Gastroesophageal sphincter (tissue), 4 donors: ENCODE measurements around the gene NFIL3. TPM values are rescaled to one million over a fixed set of nuclear protein-coding genes. Genes with fewer than 3 reads are reported as not detected.

Experiments
- ATAC-seq: fragments of 150-250 bp; one replicate; pipeline ENCODE4 v1.9.1; 2016; ENCODE audit warnings: mild to moderate bottlenecking, moderate library complexity
- H3K27ac ChIP-seq, 4 donors: fragments of 200-600 bp; sonication (generic) in 3 of 4; 1 replicate in 3 of 4; 2 replicates in 1 of 4; pipeline ENCODE4 v1.5.1; 2016 to 2019
- H3K27me3 ChIP-seq: fragments of 200-600 bp; sonication (generic); one replicate; pipeline ENCODE4 v1.5.1; 2019
- H3K36me3 ChIP-seq, 2 donors: fragments of 200-600 bp; sonication (generic); one replicate each; pipeline ENCODE4 v1.5.1; 2019; ENCODE audit warnings: control low read depth in 1 of 2
- H3K4me1 ChIP-seq, 3 donors: fragments of 200-600 bp; sonication (generic); 1 replicate in 2 of 3; 2 replicates in 1 of 3; pipeline ENCODE4 v1.5.1; 2016 to 2019; ENCODE audit warnings: control low read depth in 2 of 3
- H3K4me3 ChIP-seq, 2 donors: fragments of 200-600 bp; sonication (generic); one replicate each; pipeline ENCODE4 v1.5.1; 2019; ENCODE audit warnings: mild to moderate bottlenecking in 1 of 2, moderate library complexity in 1 of 2
- H3K9me3 ChIP-seq, 3 donors: fragments of 200-600 bp; sonication (generic); one replicate each; pipeline ENCODE4 v1.5.1; 2017 to 2019; ENCODE audit warnings: control low read depth in 2 of 3
- EP300 ChIP-seq: sonication (generic); formaldehyde crosslinking; IDR thresholded peaks from one replicate; pipeline ENCODE4 v1.6.1; 2017; ENCODE audit warnings: antibody characterized with exemption, mild to moderate bottlenecking
- POLR2A ChIP-seq, 2 donors: fragments of 450-650 bp; IDR thresholded peaks; one replicate each; pipeline ENCODE4 v1.6.1; 2017; ENCODE audit warnings: antibody characterized with exemption in 2 of 2, mild to moderate bottlenecking in 2 of 2, moderate library complexity in 1 of 2
- POLR2AphosphoS5 ChIP-seq: sonication (generic); formaldehyde crosslinking; IDR thresholded peaks from one replicate; pipeline ENCODE4 v1.6.1; 2017; ENCODE audit warnings: antibody characterized with exemption
- WGBS, 2 donors: methylation state at CpG; one replicate each; pipeline ENCODE4 v1.1.5; 2018; ENCODE audit warnings: low coverage in 1 of 2; 5-methylcytosine and 5-hydroxymethylcytosine counted together
- total RNA-seq, 4 donors: library from RNA; depleted of rRNA; stranded (reverse); fragments of >200 nt; gene quantifications; one replicate each; pipeline ENCODE4 v1.1.0, GENCODE V29; 2016
- TF ChIP-seq, protein P1 (sequence below), 4 experiments: fragments of 200-600 bp in 2 of 4; fragments of 450-650 bp in 2 of 4; sonication (generic) in 1 of 4; IDR thresholded peaks; one replicate each; pipeline ENCODE4 v1.5.1; 2017 to 2019; ENCODE audit warnings: antibody characterized with exemption in 4 of 4, mild to moderate bottlenecking in 2 of 4, moderate library complexity in 2 of 4

Gene NFIL3
- total RNA-seq, 4 donors from 2014 or later: 16.8 to 64.8 (median 28.2) TPM

DNA sequence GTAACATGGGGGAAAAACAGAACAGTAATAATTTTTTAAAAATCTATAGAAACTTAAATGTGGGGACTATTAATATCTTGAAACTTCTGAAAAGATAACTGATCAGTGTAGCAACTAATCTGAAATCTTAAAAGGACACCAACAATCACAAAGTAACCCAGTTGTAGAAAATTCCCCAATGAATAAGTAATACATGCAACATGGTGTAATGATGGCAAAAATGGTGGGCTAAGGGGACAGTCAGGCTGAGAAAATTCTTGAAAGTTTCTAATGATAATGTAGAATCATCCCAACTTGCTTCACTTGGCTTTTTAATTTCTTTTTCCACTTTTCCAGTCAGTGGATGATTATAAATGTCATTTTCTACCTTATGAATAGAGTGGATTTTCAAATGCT, 5.4 kb downstream of the NFIL3 start:
- peaks cover 3 to 68% (median 11%) of the 10 kb centered on the region in 3 donors for H3K4me1 ChIP-seq

DNA sequence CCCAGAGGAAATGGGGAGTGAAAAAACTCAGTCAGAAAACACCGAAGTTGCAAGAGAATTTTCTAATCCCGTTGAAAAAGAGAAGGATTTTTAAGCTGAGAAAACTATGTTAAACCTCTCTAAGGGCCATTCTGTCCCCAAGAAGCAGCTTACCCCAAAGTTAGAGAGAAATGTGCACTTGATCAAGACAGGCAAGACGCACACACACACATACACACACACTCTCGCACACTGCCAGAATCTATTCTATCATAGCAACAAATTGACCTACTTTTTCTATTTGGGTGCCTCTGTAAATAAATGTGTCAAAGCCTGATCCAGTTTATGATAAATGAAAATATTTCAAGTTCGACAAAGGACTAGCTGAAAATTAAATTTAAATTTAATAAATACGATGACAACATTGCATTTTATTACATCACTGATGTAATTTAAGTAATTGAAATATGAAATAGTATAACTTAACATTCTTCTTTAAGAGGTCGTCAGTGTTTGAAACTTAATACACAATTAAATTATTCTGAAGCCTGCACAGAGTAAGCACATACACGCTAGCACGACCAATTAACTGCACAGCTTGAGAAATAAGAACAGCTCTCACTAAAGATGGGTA, 5.9 kb downstream of the NFIL3 start:
- H3K4me3 ChIP-seq: no peak overlapping the region
- TF ChIP-seq POLR2A (IDR thresholded peaks at IDR 0.05) (no peak), EP300 (no peak), POLR2AphosphoS5 (no peak)
- TF ChIP-seq, protein P1, sequence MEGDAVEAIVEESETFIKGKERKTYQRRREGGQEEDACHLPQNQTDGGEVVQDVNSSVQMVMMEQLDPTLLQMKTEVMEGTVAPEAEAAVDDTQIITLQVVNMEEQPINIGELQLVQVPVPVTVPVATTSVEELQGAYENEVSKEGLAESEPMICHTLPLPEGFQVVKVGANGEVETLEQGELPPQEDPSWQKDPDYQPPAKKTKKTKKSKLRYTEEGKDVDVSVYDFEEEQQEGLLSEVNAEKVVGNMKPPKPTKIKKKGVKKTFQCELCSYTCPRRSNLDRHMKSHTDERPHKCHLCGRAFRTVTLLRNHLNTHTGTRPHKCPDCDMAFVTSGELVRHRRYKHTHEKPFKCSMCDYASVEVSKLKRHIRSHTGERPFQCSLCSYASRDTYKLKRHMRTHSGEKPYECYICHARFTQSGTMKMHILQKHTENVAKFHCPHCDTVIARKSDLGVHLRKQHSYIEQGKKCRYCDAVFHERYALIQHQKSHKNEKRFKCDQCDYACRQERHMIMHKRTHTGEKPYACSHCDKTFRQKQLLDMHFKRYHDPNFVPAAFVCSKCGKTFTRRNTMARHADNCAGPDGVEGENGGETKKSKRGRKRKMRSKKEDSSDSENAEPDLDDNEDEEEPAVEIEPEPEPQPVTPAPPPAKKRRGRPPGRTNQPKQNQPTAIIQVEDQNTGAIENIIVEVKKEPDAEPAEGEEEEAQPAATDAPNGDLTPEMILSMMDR (IDR thresholded peaks at IDR 0.05): no peak
- WGBS, 2 donors: 61 to 76% methylated on average over 9 of the region's 9 CpGs
- no peaks in the 10 kb centered on the region for H3K36me3 ChIP-seq
- H3K9me3 ChIP-seq: no peaks in the 10 kb centered on the region
- H3K4me1 ChIP-seq: peaks cover 3 to 68% (median 11%) of the 10 kb centered on the region in 3 donors
- H3K27me3 ChIP-seq: no peaks in the 10 kb centered on the region
- H3K27ac ChIP-seq: no peak overlapping the region
- no peak for ATAC-seq

More for the DNA sequence above, 5.4 kb downstream of the NFIL3 start:
- Histone ChIP-seq H3K36me3 (no peaks in the 10 kb centered on the region), H3K27ac (no peak overlapping the region), H3K4me3 (no peak overlapping the region), H3K27me3 (no peaks in the 10 kb centered on the region), H3K9me3 (no peaks in the 10 kb centered on the region)
- TF ChIP-seq EP300 (no peak), POLR2A (IDR thresholded peaks at IDR 0.05) (no peak), POLR2AphosphoS5 (no peak)
- TF ChIP-seq, protein P1 (IDR thresholded peaks at IDR 0.05): no peak
- no peak for ATAC-seq

DNA sequence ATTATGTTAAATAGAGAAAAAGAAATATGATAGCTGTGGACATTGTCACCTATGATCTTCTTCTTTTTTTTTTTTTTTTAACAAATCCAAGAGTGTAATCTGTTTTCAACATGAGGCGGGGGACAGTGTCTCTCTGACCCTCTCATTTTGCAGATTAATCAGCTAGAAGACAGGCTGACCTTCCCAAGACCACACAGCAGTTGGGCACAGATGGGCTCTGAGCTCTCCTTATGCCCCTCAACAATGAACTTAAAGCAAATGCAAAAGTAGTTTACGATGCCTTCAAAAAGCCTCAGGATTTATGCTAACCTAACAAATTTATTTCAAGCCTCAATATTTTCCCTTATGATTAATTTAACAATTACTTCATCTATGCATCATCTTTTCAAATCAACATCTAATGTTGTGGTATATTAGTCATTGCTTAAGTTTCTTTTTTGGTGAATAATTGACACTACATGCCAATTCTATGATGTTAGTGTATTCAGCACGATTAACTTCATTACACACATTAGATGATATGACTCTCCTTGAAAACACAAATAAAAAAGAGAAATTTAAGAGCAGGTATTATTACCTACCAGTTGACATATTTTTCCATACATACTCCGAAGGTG, 7.4 kb downstream of the NFIL3 start:
- Histone ChIP-seq H3K4me3 (no peak overlapping the region), H3K27ac (no peak overlapping the region), H3K4me1 (peaks cover 3 to 58% (median 11%) of the 10 kb centered on the region in 3 donors), H3K9me3 (no peaks in the 10 kb centered on the region), H3K27me3 (no peaks in the 10 kb centered on the region), H3K36me3 (no peaks in the 10 kb centered on the region)
- no peak for ATAC-seq
- 70 to 77% methylated on average over 4 of the region's 4 CpGs for WGBS, 2 donors
- TF ChIP-seq POLR2A (IDR thresholded peaks at IDR 0.05) (no peak), POLR2AphosphoS5 (no peak), EP300 (no peak)
- TF ChIP-seq, protein P1 (IDR thresholded peaks at IDR 0.05): no peak

DNA sequence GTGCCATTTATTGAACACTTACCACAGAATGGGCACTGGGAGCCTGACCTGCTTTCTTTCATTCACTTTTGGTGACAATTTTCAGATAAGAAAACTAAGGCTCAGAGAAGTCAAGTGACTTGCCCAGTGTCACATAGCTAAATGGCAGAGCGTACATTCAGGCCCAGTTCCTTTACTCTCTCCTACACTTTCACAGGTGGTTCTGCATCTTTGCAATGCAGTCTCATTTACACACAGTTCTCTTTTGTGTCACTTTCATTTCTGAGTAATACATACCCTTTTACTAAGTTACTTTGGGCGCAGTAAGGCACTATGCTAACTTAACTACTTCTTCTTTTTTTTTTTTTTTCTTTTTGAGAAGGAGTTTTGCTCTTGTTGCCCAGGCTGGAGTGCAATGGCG, 8.3 kb downstream of the NFIL3 start:
- no peak for ATAC-seq
- Histone ChIP-seq H3K27me3 (no peaks in the 10 kb centered on the region), H3K4me3 (no peak overlapping the region), H3K27ac (no peak overlapping the region), H3K36me3 (peaks cover 0 to 4% of the 10 kb centered on the region in 2 donors), H3K4me1 (peaks cover 3 to 56% (median 8%) of the 10 kb centered on the region in 3 donors), H3K9me3 (no peaks in the 10 kb centered on the region)
- WGBS, 2 donors: 89 to 100% methylated on average over 1 to 2 of the region's 3 CpGs
- TF ChIP-seq POLR2AphosphoS5 (no peak), POLR2A (IDR thresholded peaks at IDR 0.05) (no peak), EP300 (no peak)
- TF ChIP-seq, protein P1 (IDR thresholded peaks at IDR 0.05): no peak

DNA sequence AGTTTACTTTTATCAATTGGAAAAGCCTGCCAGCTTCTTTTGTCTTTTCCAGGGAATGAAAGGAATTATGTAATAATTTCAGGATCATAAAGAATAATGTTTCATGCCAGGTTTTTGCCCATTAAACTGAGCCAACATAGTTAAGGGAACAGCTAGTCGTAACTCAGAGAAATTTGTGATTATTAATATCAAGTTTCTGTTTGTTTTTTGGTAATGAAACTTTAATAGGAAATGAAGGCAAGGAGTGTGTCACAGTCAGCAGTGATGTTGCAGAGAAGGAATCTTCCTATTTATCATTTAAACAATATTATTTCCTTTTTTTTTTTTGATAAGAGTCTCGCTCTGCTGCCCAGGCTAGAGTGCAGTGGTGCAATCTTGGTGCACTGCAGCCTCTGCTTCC, 10.7 kb downstream of the NFIL3 start:
- Histone ChIP-seq H3K4me3 (no peak overlapping the region), H3K9me3 (no peaks in the 10 kb centered on the region), H3K27ac (no peak overlapping the region), H3K4me1 (peaks cover 0 to 33% (median 0%) of the 10 kb centered on the region in 3 donors), H3K27me3 (no peaks in the 10 kb centered on the region), H3K36me3 (peaks cover 9 to 26% of the 10 kb centered on the region in 2 donors)
- TF ChIP-seq POLR2AphosphoS5: no peak
- TF ChIP-seq, protein P1 (IDR thresholded peaks at IDR 0.05): no peak
- TF ChIP-seq POLR2A (IDR thresholded peaks at IDR 0.05): no peak
- no peak for TF ChIP-seq EP300
- ATAC-seq: no peak
- 85 to 98% methylated on average over 1 to 2 of the region's 2 CpGs for WGBS, 2 donors
